Activated CD8-positive, alpha-beta memory T cell treated with anti-CD3 and anti-CD28 coated beads, Interleukin-2, amount 50 U/mL, for 24 hours (primary cell): ENCODE data around the gene ZNF622.

ENCODE experiments used
- DNase-seq: peaks from one replicate; pipeline ENCODE4 v3.0.0-alpha.2; 2020; ENCODE audit errors: extremely low read depth

The ZNF622 gene

GRCh38 chr5:16465544-16466432, at the start of gene ZNF622:
ZNF622 (minus strand) TSS chr5:16465800; CDS start chr5:16465665, 135 bp downstream.
- DNase-seq, result peak; percentile 70

GRCh38 chr5:16510098-16510497, 44.5 kb upstream of the ZNF622 start:
- no peak for DNase-seq

GRCh38 chr5:16508730-16509531, 43.3 kb upstream of the ZNF622 start:
- no peak for DNase-seq

- DNase-seq, result no peak
Observed at GRCh38 chr5:16507716-16508115, 42.1 kb upstream of the ZNF622 start.

- DNase-seq, result no peak
Observed at GRCh38 chr5:16505904-16506303, 40.3 kb upstream of the ZNF622 start.

GRCh38 chr5:16505140-16505891, 39.7 kb upstream of the ZNF622 start:
- no peak for DNase-seq

GRCh38 chr5:16504571-16504970, 39.0 kb upstream of the ZNF622 start:
- no peak for DNase-seq

GRCh38 chr5:16502866-16503265, 37.3 kb upstream of the ZNF622 start:
- DNase-seq, result no peak

GRCh38 chr5:16500024-16500423, 34.4 kb upstream of the ZNF622 start:
- no peak for DNase-seq

GRCh38 chr5:16497546-16497945, 31.9 kb upstream of the ZNF622 start:
- no peak for DNase-seq

GRCh38 chr5:16493261-16493660, 27.7 kb upstream of the ZNF622 start:
- DNase-seq, result no peak

- DNase-seq, result no peak
Observed at GRCh38 chr5:16492398-16493140, 27.0 kb upstream of the ZNF622 start.

- no peak for DNase-seq
Observed at GRCh38 chr5:16490911-16491310, 25.3 kb upstream of the ZNF622 start.

GRCh38 chr5:16489322-16489791, 23.8 kb upstream of the ZNF622 start:
- DNase-seq, result no peak

- DNase-seq, result no peak
Observed at GRCh38 chr5:16487456-16487855, 21.9 kb upstream of the ZNF622 start.

GRCh38 chr5:16486711-16487111, 21.1 kb upstream of the ZNF622 start:
- DNase-seq, result no peak

- DNase-seq, result no peak
Observed at GRCh38 chr5:16485656-16486055, 20.1 kb upstream of the ZNF622 start.

GRCh38 chr5:16484081-16484480, 18.5 kb upstream of the ZNF622 start:
- DNase-seq, result no peak

GRCh38 chr5:16483361-16483760, 17.8 kb upstream of the ZNF622 start:
- no peak for DNase-seq

GRCh38 chr5:16482891-16483290, 17.3 kb upstream of the ZNF622 start:
- no peak for DNase-seq

GRCh38 chr5:16480821-16481538, 15.4 kb upstream of the ZNF622 start:
- DNase-seq, result no peak
